WTC11 (cell line): ENCODE results near the gene GP2. TPM values are rescaled to one million over a fixed set of nuclear protein-coding genes. Genes with fewer than 3 reads are reported as not detected.
A peak's percentile ranks its signal among the peaks of the same experiment; 100 is the strongest.

Experiments used
- ATAC-seq: fragments of 200-7000 bp; cut with Tn5 transposase; 2 replicates; pipeline ENCODE4 v1.10.0; 2021; ENCODE audit warnings: mild to moderate bottlenecking, moderate library complexity
- CTCF ChIA-PET: fragments of 300-600 bp; sonication (Branson Sonifier 250); formaldehyde crosslinking; loops from one replicate; lab custom pipeline; 2021; ENCODE audit warnings: antibody characterized with exemption; lab: Charles Lee
- POLR2A ChIA-PET: fragments of 350-600 bp; sonication (Branson Sonifier 250); formaldehyde crosslinking; loops from one replicate; lab custom pipeline; 2021; ENCODE audit warnings: antibody characterized with exemption; lab: Charles Lee
- DNase-seq: peaks from one replicate; pipeline ENCODE4 v3.0.0; 2021; ENCODE audit warnings: low spot score
- H3K27ac Mint-ChIP-seq: 2 replicates; pipeline ENCODE4 v1.8.0; 2021; ENCODE audit warnings: mixed read lengths
- H3K27me3 Mint-ChIP-seq: 2 replicates; pipeline ENCODE4 v1.8.0; 2021; ENCODE audit warnings: low read depth, mild to moderate bottlenecking, moderate library complexity, mixed read lengths
- H3K36me3 Mint-ChIP-seq: 2 replicates; pipeline ENCODE4 v1.8.0; 2021; ENCODE audit warnings: mixed read lengths
- H3K4me1 Mint-ChIP-seq: 2 replicates; pipeline ENCODE4 v1.8.0; 2022; ENCODE audit warnings: mixed read lengths
- H3K4me3 Mint-ChIP-seq: 2 replicates; pipeline ENCODE4 v1.8.0; 2021; ENCODE audit warnings: mild to moderate bottlenecking, moderate library complexity, mixed read lengths
- H3K9me3 Mint-ChIP-seq: 2 replicates; pipeline ENCODE4 v1.8.0; 2021; ENCODE audit warnings: mixed read lengths
- ATF1 ChIP-seq: sonication (generic); formaldehyde crosslinking; IDR thresholded peaks from 2 replicates; pipeline ENCODE4 v1.8.1; 2023; ENCODE audit warnings: mild to moderate bottlenecking, moderate library complexity, missing genetic modification reagents
- ATF3 ChIP-seq: sonication (generic); formaldehyde crosslinking; conservative IDR thresholded peaks from 2 replicates; pipeline ENCODE4 v1.8.1; 2022; ENCODE audit warnings: mild to moderate bottlenecking, missing genetic modification reagents
- CTCF ChIP-seq: fragments of 200-600 bp; IDR thresholded peaks from 2 replicates; pipeline ENCODE4 v1.8.0; 2022; ENCODE audit warnings: antibody characterized with exemption
- FOXP1 ChIP-seq: sonication (generic); formaldehyde crosslinking; IDR thresholded peaks from 2 replicates; pipeline ENCODE4 v1.8.0; 2022; ENCODE audit warnings: missing genetic modification reagents, mild to moderate bottlenecking, moderate library complexity, borderline replicate concordance
- FOXP4 ChIP-seq: sonication (generic); formaldehyde crosslinking; IDR thresholded peaks from 2 replicates; pipeline ENCODE4 v1.8.0; 2022; ENCODE audit warnings: mild to moderate bottlenecking, missing genetic modification reagents
- HMGXB4 ChIP-seq: sonication (generic); formaldehyde crosslinking; IDR thresholded peaks from 2 replicates; pipeline ENCODE4 v1.8.1; 2023; ENCODE audit warnings: mild to moderate bottlenecking, moderate library complexity, missing genetic modification reagents
- NR3C1 ChIP-seq: sonication (generic); formaldehyde crosslinking; conservative IDR thresholded peaks from 2 replicates; pipeline ENCODE4 v1.8.1; 2023; ENCODE audit warnings: low read depth, mild to moderate bottlenecking, missing genetic modification reagents
- PRRX2 ChIP-seq: fragments of 250-450 bp; sonication (Bioruptor Pico); IDR thresholded peaks from 2 replicates; pipeline ENCODE4 v1.8.0; 2021; ENCODE audit warnings: mild to moderate bottlenecking
- RELA ChIP-seq: sonication (generic); formaldehyde crosslinking; IDR thresholded peaks from 2 replicates; pipeline ENCODE4 v1.8.1; 2022; ENCODE audit warnings: missing genetic modification reagents, mild to moderate bottlenecking, borderline replicate concordance
- TP53 ChIP-seq: sonication (generic); formaldehyde crosslinking; IDR thresholded peaks from 2 replicates; pipeline ENCODE4 v1.8.1; 2023; ENCODE audit warnings: mild to moderate bottlenecking, missing genetic modification reagents
- USF1 ChIP-seq: sonication (generic); formaldehyde crosslinking; IDR thresholded peaks from 2 replicates; pipeline ENCODE4 v1.8.0; 2022; ENCODE audit warnings: mild to moderate bottlenecking, missing genetic modification reagents
- ZNF232 ChIP-seq: sonication (generic); formaldehyde crosslinking; IDR thresholded peaks from 2 replicates; pipeline ENCODE4 v1.8.0; 2022; ENCODE audit warnings: mild to moderate bottlenecking, missing genetic modification reagents
- total RNA-seq: library from RNA; stranded (reverse); gene quantifications from 3 replicates; pipeline ENCODE4 v1.2.3, GENCODE V29; 2021

GP2 gene
- total RNA-seq, 1 experiment from 2014 or later: 6.6 TPM

GRCh38 chr16:20349615-20350014 is 22.3 kb upstream of the GP2 start:
- Mint-ChIP-seq H3K4me3 (no peak overlapping the region), H3K4me1 (peaks cover 11% of the 10 kb centered on the region), H3K27me3 (no peaks in the 10 kb centered on the region), H3K27ac (no peak overlapping the region), H3K9me3 (peaks cover 4% of the 10 kb centered on the region; the same call in 1 of the 2 replicates), H3K36me3 (no peaks in the 10 kb centered on the region)
- TF ChIP-seq CTCF (peak; percentile 35), ZNF232 (CRISPR knock-in tag) (no peak), FOXP4 (CRISPR knock-in tag) (no peak)
- DNase-seq (peak; percentile 46), ATAC-seq (0 out of 2 replicates have a peak, but pooled peaks have one; percentile 17)
- POLR2A ChIA-PET: no interaction called here
- CTCF ChIA-PET: interaction anchor here (0.6 to 2.8 kb wide), 26 partner anchors 9 to 449 kb away, joined by 3 to 26 read pairs (median 3); no protein-coding TSS in a partner anchor

GRCh38 chr16:20348365-20349185 is 21.3 kb upstream of the GP2 start:
- no peaks in the 10 kb centered on the region for H3K9me3 Mint-ChIP-seq
- DNase-seq: peak; percentile 86
- ChIA-PET CTCF (interaction anchor here (0.7 to 2.8 kb wide), 15 partner anchors 9 to 448 kb away, joined by 3 to 26 read pairs (median 4); no protein-coding TSS in a partner anchor), POLR2A (no interaction called here)
- no peaks in the 10 kb centered on the region for H3K36me3 Mint-ChIP-seq
- peaks cover 11% of the 10 kb centered on the region for H3K4me1 Mint-ChIP-seq
- no peak overlapping the region for H3K4me3 Mint-ChIP-seq
- H3K27me3 Mint-ChIP-seq: no peaks in the 10 kb centered on the region
- H3K27ac Mint-ChIP-seq: no peak overlapping the region
- ATAC-seq: peak; percentile 95
- TF ChIP-seq ZNF232 (CRISPR knock-in tag) (no peak), NR3C1 (CRISPR knock-in tag) (0 out of 2 replicates have a peak, but pooled peaks have one; percentile 40), HMGXB4 (peak; percentile 72), ATF3 (CRISPR knock-in tag) (no peak), FOXP1 (CRISPR knock-in tag) (0 out of 2 replicates have a peak, but pooled peaks have one; percentile 28), RELA (CRISPR knock-in tag) (0 out of 2 replicates have a peak, but pooled peaks have one; percentile 57), ATF1 (CRISPR knock-in tag) (0 out of 2 replicates have a peak, but pooled peaks have one; percentile 39), FOXP4 (CRISPR knock-in tag) (no peak), CTCF (peak; percentile 63; the same call in 1 of the 2 replicates), TP53 (0 out of 2 replicates have a peak, but pooled peaks have one; percentile 57), PRRX2 (no peak), USF1 (CRISPR knock-in tag) (0 out of 2 replicates have a peak, but pooled peaks have one; percentile 14)
